ENCODE measurements around the gene CAPZA2.

CAPZA2 gene

GRCh38 chr7:116829041-116829440 lies 33.3 kb upstream of the CAPZA2 start:
- no peak for TF ChIP-seq CTCF (IDR thresholded peaks at IDR 0.05; ENCODE audit: extremely low read depth, missing control alignments)
- no peak for DNase-seq (ENCODE audit: low spot score)

GRCh38 chr7:116829493-116829892 lies 32.9 kb upstream of the CAPZA2 start:
- no peak for DNase-seq (ENCODE audit: low spot score)
- no peak for TF ChIP-seq CTCF (IDR thresholded peaks at IDR 0.05; ENCODE audit: extremely low read depth, missing control alignments)

- DNase-seq (ENCODE audit: low spot score), result no peak
- no peak for TF ChIP-seq CTCF (IDR thresholded peaks at IDR 0.05; ENCODE audit: extremely low read depth, missing control alignments)
Measured at GRCh38 chr7:116832692-116833091, 29.7 kb upstream of the CAPZA2 start.

GRCh38 chr7:116834815-116835504 lies 27.4 kb upstream of the CAPZA2 start:
- no peak for DNase-seq (ENCODE audit: low spot score)
- no peak for TF ChIP-seq CTCF (IDR thresholded peaks at IDR 0.05; ENCODE audit: extremely low read depth, missing control alignments)

- DNase-seq (ENCODE audit: low spot score), result no peak
- TF ChIP-seq CTCF (IDR thresholded peaks at IDR 0.05; ENCODE audit: extremely low read depth, missing control alignments), result no peak
Measured at GRCh38 chr7:116836048-116836447, 26.3 kb upstream of the CAPZA2 start.

- DNase-seq (ENCODE audit: low spot score), result no peak
- no peak for TF ChIP-seq CTCF (IDR thresholded peaks at IDR 0.05; ENCODE audit: extremely low read depth, missing control alignments)
Measured at GRCh38 chr7:116836911-116837310, 25.5 kb upstream of the CAPZA2 start.

- DNase-seq (ENCODE audit: low spot score), result no peak
- TF ChIP-seq CTCF (IDR thresholded peaks at IDR 0.05; ENCODE audit: extremely low read depth, missing control alignments), result no peak
Measured at GRCh38 chr7:116837586-116837985, 24.8 kb upstream of the CAPZA2 start.
